Body of pancreas (tissue), 4 donors: ENCODE results near the gene INTS3. TPM values are rescaled to one million over a fixed set of nuclear protein-coding genes. Genes with fewer than 3 reads are reported as not detected.
A peak's percentile ranks its signal among the peaks of the same experiment; 100 is the strongest.

Experiments
- ATAC-seq: fragments of 150-250 bp; one replicate; pipeline ENCODE4 v1.9.1; 2016
- DNase-seq, 4 donors: peaks; one replicate each; pipeline ENCODE4 v3.0.0-alpha.2; 2019
- H3K27ac ChIP-seq, 4 donors: fragments of 200-600 bp; sonication (generic); 1 replicate in 3 of 4; 2 replicates in 1 of 4; pipeline versions ENCODE4 v1.5.1 to v1.6.1; 2016 to 2019; ENCODE audit warnings: mild to moderate bottlenecking in 1 of 4, mixed read lengths in 1 of 4, moderate library complexity in 1 of 4
- H3K27me3 ChIP-seq, 2 donors: fragments of 200-600 bp; sonication (generic); one replicate each; pipeline ENCODE4 v1.6.0; 2016; ENCODE audit warnings: mild to moderate bottlenecking in 1 of 2
- H3K36me3 ChIP-seq, 2 donors: fragments of 200-600 bp; sonication (generic); replicated peaks in 1 of 2; 2 replicates each; pipeline ENCODE4 v1.5.1; 2016; ENCODE audit warnings: low read depth in 2 of 2; ENCODE audit not compliant: insufficient read depth in 1 of 2
- H3K4me1 ChIP-seq: fragments of 200-600 bp; sonication (generic); one replicate; pipeline ENCODE4 v1.6.0; 2016
- H3K4me3 ChIP-seq, 2 donors: fragments of 200-600 bp; sonication (generic); 1 replicate in 1 of 2; 2 replicates in 1 of 2; pipeline ENCODE4 v1.5.1; 2016 to 2019
- H3K9me3 ChIP-seq, 3 donors: fragments of 200-600 bp; sonication (generic); 1 replicate in 2 of 3; 2 replicates in 1 of 3; pipeline ENCODE4 v1.5.1; 2016
- CTCF ChIP-seq, 7 experiments: fragments of 450-650 bp in 4 of 7; fragments of 200-600 bp in 3 of 7; sonication (generic) in 3 of 7; IDR thresholded peaks; one replicate each; pipeline ENCODE4 v1.5.1; 2016 to 2019; ENCODE audit warnings: antibody characterized with exemption in 7 of 7
- POLR2A ChIP-seq, 3 donors: fragments of 450-650 bp; IDR thresholded peaks; one replicate each; pipeline ENCODE4 v1.6.1; 2016; ENCODE audit warnings: antibody characterized with exemption in 3 of 3, mild to moderate bottlenecking in 2 of 3
- WGBS, 2 donors: methylation state at CpG; one replicate each; pipeline ENCODE4 v1.1.5; 2017; 5-methylcytosine and 5-hydroxymethylcytosine counted together
- intact Hi-C: fragments of 100-400 bp; cut with DNase I; formaldehyde crosslinking; loops from one replicate; pipeline ENCODE4 v1.15.1; 2023
- total RNA-seq, 2 donors: library from RNA; depleted of rRNA; stranded (reverse); fragments of >200 nt; gene quantifications; one replicate each; pipeline ENCODE4 v1.1.0, GENCODE V29; 2016

INTS3 gene
- total RNA-seq, 2 donors from 2014 or later = 25.4 to 33.3 TPM

GRCh38 chr1:153767519-153767918 lies 39.7 kb downstream of the INTS3 start:
- 87 to 90% methylated on average over 7 to 11 of the region's 11 CpGs for WGBS, 2 donors
- Histone ChIP-seq H3K36me3 (peaks cover 0 to 5% of the 10 kb centered on the region in 2 donors), H3K4me3 (no peak overlapping the region), H3K27me3 (no peaks in the 10 kb centered on the region), H3K4me1 (peaks cover 38% of the 10 kb centered on the region), H3K27ac (peak overlapping the region in 3 of 4 donors; percentile 66 to 81 (median 76)), H3K9me3 (no peaks in the 10 kb centered on the region)
- no peak for ATAC-seq
- intact Hi-C loops = no loop called here
- TF ChIP-seq CTCF (IDR thresholded peaks at IDR 0.05) (no peak), POLR2A (IDR thresholded peaks at IDR 0.05) (no peak)
- no peak for DNase-seq

- peak; percentile 81 for ATAC-seq
- Histone ChIP-seq H3K4me1 (peaks cover 38% of the 10 kb centered on the region), H3K27ac (peak overlapping the region; percentile 16 to 81 (median 71)), H3K9me3 (no peaks in the 10 kb centered on the region), H3K36me3 (peaks cover 0 to 5% of the 10 kb centered on the region in 2 donors), H3K4me3 (no peak overlapping the region), H3K27me3 (no peaks in the 10 kb centered on the region)
- TF ChIP-seq CTCF (IDR thresholded peaks at IDR 0.05) = no peak
- no peak for TF ChIP-seq POLR2A (IDR thresholded peaks at IDR 0.05)
- DNase-seq = peak; percentile 65 to 86 (median 80)
- WGBS, 2 donors = 35 to 53% methylated on average over 4 of the region's 4 CpGs
- intact Hi-C loops = no loop called here
Observed at GRCh38 chr1:153768316-153769181, 40.7 kb downstream of the INTS3 start.

GRCh38 chr1:153769221-153769620 lies 41.4 kb downstream of the INTS3 start:
- 75 to 79% methylated on average over 3 of the region's 3 CpGs for WGBS, 2 donors
- Histone ChIP-seq H3K36me3 (peaks cover 0 to 5% of the 10 kb centered on the region in 2 donors), H3K27me3 (no peaks in the 10 kb centered on the region), H3K4me3 (no peak overlapping the region), H3K4me1 (peaks cover 34% of the 10 kb centered on the region), H3K9me3 (no peaks in the 10 kb centered on the region), H3K27ac (peak overlapping the region in 3 of 4 donors; percentile 65 to 81 (median 66))
- TF ChIP-seq CTCF (IDR thresholded peaks at IDR 0.05) (no peak), POLR2A (IDR thresholded peaks at IDR 0.05) (no peak)
- intact Hi-C loops = no loop called here
- ATAC-seq (no peak), DNase-seq (no peak)

- no peak for DNase-seq
- intact Hi-C loops = no loop called here
- Histone ChIP-seq H3K4me3 (no peak overlapping the region), H3K9me3 (no peaks in the 10 kb centered on the region), H3K27me3 (no peaks in the 10 kb centered on the region), H3K4me1 (peaks cover 43% of the 10 kb centered on the region), H3K27ac (no peak overlapping the region), H3K36me3 (peaks cover 0 to 4% of the 10 kb centered on the region in 2 donors)
- ATAC-seq = no peak
- 71% methylated on average over 9 to 11 of the region's 11 CpGs for WGBS, 2 donors
- TF ChIP-seq POLR2A (IDR thresholded peaks at IDR 0.05) (no peak), CTCF (IDR thresholded peaks at IDR 0.05) (no peak)
Observed at GRCh38 chr1:153770797-153771196, 42.9 kb downstream of the INTS3 start.
